Mesenchymal stem cell (in vitro differentiated cells and primary cell): ENCODE results near the gene SLC9A9.

Experiments
- DNase-seq: peaks from one replicate; pipeline ENCODE4 v3.0.0-alpha.2; 2013
- H2AFZ ChIP-seq: one replicate; pipeline ENCODE4 v1.6.1; 2013; ENCODE audit warnings: low read depth, mild to moderate bottlenecking, control low read depth, inconsistent platforms, low read length, moderate library complexity
- H2AK5ac ChIP-seq: 2 replicates; pipeline ENCODE4 v1.6.1; 2013; ENCODE audit warnings: low read length, moderate library complexity, mild to moderate bottlenecking, inconsistent platforms; ENCODE audit not compliant: severe bottlenecking
- H2BK120ac ChIP-seq: one replicate; pipeline ENCODE4 v1.6.1; 2013; ENCODE audit warnings: low read depth, mild to moderate bottlenecking, inconsistent platforms, low read length, moderate library complexity
- H2BK12ac ChIP-seq, 2 experiments: one replicate each; pipeline ENCODE4 v1.6.1; 2013; ENCODE audit warnings: inconsistent platforms in 2 of 2, low read length in 2 of 2, mild to moderate bottlenecking in 2 of 2, moderate library complexity in 2 of 2, control low read depth in 1 of 2
- H2BK15ac ChIP-seq: one replicate; pipeline ENCODE4 v1.6.1; 2013; ENCODE audit warnings: mild to moderate bottlenecking, low read depth, inconsistent platforms; ENCODE audit not compliant: poor library complexity, severe bottlenecking
- H2BK5ac ChIP-seq: 2 replicates; pipeline ENCODE4 v1.6.1; 2013; ENCODE audit warnings: low read depth, mild to moderate bottlenecking, low read length, control low read depth, inconsistent platforms; ENCODE audit not compliant: poor library complexity, severe bottlenecking
- H3K14ac ChIP-seq, 2 experiments: one replicate each; pipeline ENCODE4 v1.6.1; 2013; ENCODE audit warnings: inconsistent platforms in 2 of 2, low read length in 2 of 2, control low read depth in 1 of 2, mild to moderate bottlenecking in 1 of 2, moderate library complexity in 1 of 2
- H3K18ac ChIP-seq, 2 experiments: one replicate each; pipeline ENCODE4 v1.6.1; 2013; ENCODE audit warnings: inconsistent platforms in 2 of 2, low read length in 2 of 2, control low read depth in 1 of 2, low read depth in 1 of 2, mild to moderate bottlenecking in 1 of 2
- H3K23ac ChIP-seq, 2 experiments: one replicate each; pipeline ENCODE4 v1.6.1; 2013; ENCODE audit warnings: inconsistent platforms in 2 of 2, low read length in 2 of 2, mild to moderate bottlenecking in 2 of 2, moderate library complexity in 2 of 2, control low read depth in 1 of 2
- H3K27ac ChIP-seq: 2 replicates; pipeline ENCODE4 v1.5.1; 2013; ENCODE audit warnings: mild to moderate bottlenecking, moderate library complexity, low read length, control low read depth, inconsistent platforms; ENCODE audit not compliant: poor library complexity, severe bottlenecking
- H3K27me3 ChIP-seq, 2 experiments: 2 replicates each; pipeline versions ENCODE4 v1.6.1 to v1.7.0; 2013; ENCODE audit warnings: low read length in 2 of 2, mild to moderate bottlenecking in 2 of 2, moderate library complexity in 2 of 2, control low read depth in 1 of 2, inconsistent platforms in 1 of 2; ENCODE audit not compliant: control insufficient read depth in 1 of 2, insufficient read depth in 1 of 2
- H3K36me3 ChIP-seq, 2 experiments: 2 replicates each; pipeline versions ENCODE4 v1.6.1 to v1.7.0; 2013; ENCODE audit warnings: low read length in 2 of 2, control low read depth in 1 of 2, inconsistent platforms in 1 of 2, low read depth in 1 of 2, mild to moderate bottlenecking in 1 of 2; ENCODE audit not compliant: insufficient read depth in 2 of 2, control insufficient read depth in 1 of 2
- H3K4ac ChIP-seq, 2 experiments: one replicate each; pipeline ENCODE4 v1.6.1; 2013; ENCODE audit warnings: inconsistent platforms in 2 of 2, low read length in 2 of 2, mild to moderate bottlenecking in 2 of 2, moderate library complexity in 2 of 2, control low read depth in 1 of 2, low read depth in 1 of 2
- H3K4me1 ChIP-seq: 2 replicates; pipeline ENCODE4 v1.6.1; 2013; ENCODE audit warnings: low read depth, low read length, control low read depth; ENCODE audit not compliant: control insufficient read depth, insufficient read depth
- H3K4me2 ChIP-seq: 2 replicates; pipeline ENCODE4 v1.6.1; 2013; ENCODE audit warnings: low read length, mild to moderate bottlenecking, inconsistent platforms; ENCODE audit not compliant: poor library complexity, severe bottlenecking
- H3K4me3 ChIP-seq, 2 experiments: 2 replicates each; pipeline versions ENCODE4 v1.5.1 to v1.7.0; 2013; ENCODE audit warnings: low read length in 2 of 2, mild to moderate bottlenecking in 2 of 2, control low read depth in 1 of 2, low read depth in 1 of 2; ENCODE audit not compliant: insufficient read depth in 1 of 2
- H3K79me1 ChIP-seq: replicated peaks from 2 replicates; pipeline ENCODE4 v1.6.1; 2013; ENCODE audit warnings: mild to moderate bottlenecking, control low read depth, low read length, inconsistent platforms; ENCODE audit not compliant: poor library complexity, severe bottlenecking
- H3K9ac ChIP-seq: 2 replicates; pipeline ENCODE4 v1.7.0; 2013; ENCODE audit warnings: mild to moderate bottlenecking, low read length, moderate library complexity
- H3K9me3 ChIP-seq: 2 replicates; pipeline ENCODE4 v1.7.0; 2013; ENCODE audit warnings: mild to moderate bottlenecking, low read length; ENCODE audit not compliant: control insufficient read depth
- H4K8ac ChIP-seq: one replicate; pipeline ENCODE4 v1.6.1; 2013; ENCODE audit warnings: inconsistent platforms, mild to moderate bottlenecking, low read length, moderate library complexity
- H4K91ac ChIP-seq: one replicate; pipeline ENCODE4 v1.6.1; 2013; ENCODE audit warnings: mild to moderate bottlenecking, low read length, inconsistent platforms
- WGBS: methylation state at CpG from one replicate; pipeline ENCODE4 v1.1.7; 2013; ENCODE audit warnings: mixed read lengths; 5-methylcytosine and 5-hydroxymethylcytosine counted together

Gene SLC9A9

DNA sequence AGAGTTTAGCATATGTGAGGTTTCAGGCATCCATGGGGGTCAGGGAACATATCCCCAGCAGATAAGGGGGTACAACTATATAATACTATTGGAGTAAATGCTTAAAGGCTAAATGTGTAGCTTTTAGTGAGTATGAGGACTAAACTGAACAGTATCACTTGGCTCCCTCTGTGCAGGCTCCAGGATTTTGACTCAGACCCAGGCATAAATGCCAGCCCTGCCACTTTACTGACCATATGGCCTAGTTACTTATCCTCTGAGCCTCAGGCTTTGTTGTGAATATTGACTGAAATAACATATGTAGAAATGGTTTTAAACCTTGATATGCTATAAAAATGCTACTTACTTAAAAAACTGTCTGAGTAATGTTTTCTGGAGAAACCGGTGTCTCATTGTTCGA lies 577.1 kb downstream of the SLC9A9 start:
- H4K91ac ChIP-seq: no peak overlapping the region
- H3K18ac ChIP-seq: no peak overlapping the region
- H3K36me3 ChIP-seq: no peaks in the 10 kb centered on the region
- no peak overlapping the region for H2BK12ac ChIP-seq
- no peak overlapping the region for H2AFZ ChIP-seq
- no peaks in the 10 kb centered on the region for H3K79me1 ChIP-seq
- no peak overlapping the region for H3K27ac ChIP-seq
- H2BK5ac ChIP-seq: no peak overlapping the region
- no peak overlapping the region for H2AK5ac ChIP-seq
- H3K14ac ChIP-seq: no peak overlapping the region
- no peak overlapping the region for H3K23ac ChIP-seq
- no peak overlapping the region for H3K4ac ChIP-seq
- H3K4me3 ChIP-seq: no peak overlapping the region
- no peak for DNase-seq
- no peak overlapping the region for H3K9ac ChIP-seq
- 97% methylated on average over 2 of the region's 2 CpGs for WGBS
- H4K8ac ChIP-seq: no peak overlapping the region
- no peaks in the 10 kb centered on the region for H3K27me3 ChIP-seq
- no peak overlapping the region for H2BK15ac ChIP-seq
- H3K9me3 ChIP-seq: no peaks in the 10 kb centered on the region
- no peak overlapping the region for H3K4me2 ChIP-seq
- H2BK120ac ChIP-seq: no peak overlapping the region
- H3K4me1 ChIP-seq: peaks cover 2% of the 10 kb centered on the region

DNA sequence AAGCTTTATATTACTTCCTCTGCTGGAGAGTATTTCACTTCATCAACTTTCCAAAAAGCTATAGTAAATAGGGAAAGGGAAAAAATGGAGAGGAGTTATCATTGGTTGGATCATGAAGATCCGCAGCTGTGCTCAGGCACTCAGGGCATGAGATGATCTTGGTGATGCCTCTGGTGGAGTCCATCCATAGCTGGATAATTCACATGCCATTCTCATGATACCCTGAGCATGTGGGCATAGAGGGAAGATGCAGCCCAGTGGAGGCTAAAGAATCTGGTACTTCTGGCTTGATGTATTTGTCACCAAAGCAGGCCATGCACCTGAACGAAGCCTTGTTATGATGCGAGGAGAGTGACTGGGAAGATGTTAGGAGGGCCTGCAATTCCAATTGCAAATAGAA lies 578.5 kb downstream of the SLC9A9 start:
- H3K4me2 ChIP-seq: no peak overlapping the region
- H3K36me3 ChIP-seq: no peaks in the 10 kb centered on the region
- H3K4me3 ChIP-seq: no peak overlapping the region
- H2BK120ac ChIP-seq: no peak overlapping the region
- H3K27me3 ChIP-seq: no peaks in the 10 kb centered on the region
- no peak overlapping the region for H3K23ac ChIP-seq
- no peak overlapping the region for H3K18ac ChIP-seq
- H3K14ac ChIP-seq: no peak overlapping the region
- DNase-seq: no peak
- H2AFZ ChIP-seq: no peak overlapping the region
- H2BK5ac ChIP-seq: no peak overlapping the region
- H3K9ac ChIP-seq: no peak overlapping the region
- H3K27ac ChIP-seq: no peak overlapping the region
- H2AK5ac ChIP-seq: no peak overlapping the region
- H4K8ac ChIP-seq: no peak overlapping the region
- no peak overlapping the region for H3K4ac ChIP-seq
- no peaks in the 10 kb centered on the region for H3K79me1 ChIP-seq
- WGBS: 95% methylated on average over 3 of the region's 3 CpGs
- no peak overlapping the region for H2BK15ac ChIP-seq
- no peaks in the 10 kb centered on the region for H3K9me3 ChIP-seq
- H4K91ac ChIP-seq: no peak overlapping the region
- H3K4me1 ChIP-seq: peaks cover 6% of the 10 kb centered on the region
- H2BK12ac ChIP-seq: no peak overlapping the region

DNA sequence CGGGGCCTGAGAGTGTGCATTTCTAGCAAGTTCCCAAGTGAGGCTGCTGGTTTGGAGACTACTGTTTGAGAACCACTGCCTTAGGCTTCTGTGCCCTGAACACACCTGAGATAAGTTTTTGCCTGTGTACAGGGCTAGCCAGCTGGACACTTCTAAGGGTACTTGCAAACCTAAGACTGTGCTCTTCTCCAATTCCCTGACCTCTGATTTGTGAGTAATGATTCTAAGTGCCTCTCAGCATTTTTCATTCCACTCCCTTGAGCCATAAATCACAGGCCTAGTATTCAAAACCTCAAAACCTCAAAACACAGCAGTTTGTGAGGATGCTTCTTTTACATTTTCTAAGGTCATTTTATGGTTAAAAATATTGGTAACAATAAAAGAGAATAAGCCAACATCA lies 580.3 kb downstream of the SLC9A9 start:
- Histone ChIP-seq H3K36me3 (no peaks in the 10 kb centered on the region), H2BK5ac (no peak overlapping the region), H3K4me3 (no peak overlapping the region), H2AFZ (no peak overlapping the region), H3K4me2 (no peak overlapping the region), H3K79me1 (no peaks in the 10 kb centered on the region), H3K4me1 (peaks cover 6% of the 10 kb centered on the region), H3K9ac (no peak overlapping the region), H2BK15ac (no peak overlapping the region), H3K9me3 (no peaks in the 10 kb centered on the region), H3K27me3 (no peaks in the 10 kb centered on the region), H4K8ac (no peak overlapping the region), H3K27ac (no peak overlapping the region), H2BK120ac (no peak overlapping the region), H2AK5ac (no peak overlapping the region), H3K4ac (no peak overlapping the region), H3K18ac (no peak overlapping the region), H3K23ac (no peak overlapping the region), H3K14ac (no peak overlapping the region), H2BK12ac (peak overlapping the region in 1 of 2 experiments; percentile 24), H4K91ac (no peak overlapping the region)
- 95% methylated on average over 1 of the region's 1 CpG for WGBS
- peak; percentile 57 for DNase-seq

DNA sequence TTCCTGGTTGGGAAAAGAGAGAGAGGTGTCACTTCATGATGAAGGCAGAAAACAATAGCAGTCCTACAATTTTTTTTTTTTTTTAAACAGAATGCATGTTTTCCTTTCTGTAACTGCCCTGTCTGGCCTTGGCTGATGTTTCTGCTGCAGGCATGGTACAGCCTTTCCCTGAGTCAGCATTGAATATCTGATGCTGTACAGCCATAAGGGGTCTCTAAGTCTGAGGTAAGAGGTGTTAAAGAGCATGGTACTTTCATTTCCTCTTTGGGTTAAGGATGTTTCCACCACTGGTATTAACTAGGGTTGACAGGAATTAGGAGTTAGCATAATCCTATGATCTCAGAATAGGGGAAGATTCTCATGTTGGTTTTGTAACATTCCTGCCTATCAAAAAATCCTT lies 581.3 kb downstream of the SLC9A9 start:
- no peak for DNase-seq
- Histone ChIP-seq H4K91ac (no peak overlapping the region), H3K9ac (no peak overlapping the region), H3K27ac (no peak overlapping the region), H3K4me2 (no peak overlapping the region), H2BK12ac (peak overlapping the region in 1 of 2 experiments; percentile 46), H3K4ac (no peak overlapping the region), H3K79me1 (no peaks in the 10 kb centered on the region), H2AFZ (no peak overlapping the region), H3K14ac (no peak overlapping the region), H2BK15ac (no peak overlapping the region), H3K4me3 (no peak overlapping the region), H3K36me3 (no peaks in the 10 kb centered on the region), H2BK5ac (no peak overlapping the region), H3K4me1 (peaks cover 6% of the 10 kb centered on the region), H2AK5ac (no peak overlapping the region), H3K9me3 (no peaks in the 10 kb centered on the region), H3K18ac (no peak overlapping the region), H3K23ac (no peak overlapping the region), H3K27me3 (no peaks in the 10 kb centered on the region), H2BK120ac (no peak overlapping the region), H4K8ac (no peak overlapping the region)
